IPS-NIHi11 (cell line): ENCODE measurements around the gene DNAH9.
A peak's percentile ranks its signal among the peaks of the same experiment; 100 is the strongest.

Experiments used
- DNase-seq: peaks from one replicate; pipeline ENCODE4 v3.0.0; 2012; ENCODE audit warnings: mixed read lengths, low spot score

The DNAH9 gene

GRCh38 chr17:11601661-11602060, 3.4 kb downstream of the DNAH9 start:
- DNase-seq = no peak

- DNase-seq = no peak
Measured at GRCh38 chr17:11608396-11608795, 10.1 kb downstream of the DNAH9 start.

GRCh38 chr17:11610999-11611566, 12.8 kb downstream of the DNAH9 start:
- no peak for DNase-seq

- DNase-seq = no peak
Measured at GRCh38 chr17:11612956-11613355, 14.7 kb downstream of the DNAH9 start.

- no peak for DNase-seq
Measured at GRCh38 chr17:11618861-11619566, 20.7 kb downstream of the DNAH9 start.

- no peak for DNase-seq
Measured at GRCh38 chr17:11622492-11622891, 24.2 kb downstream of the DNAH9 start.

- DNase-seq = no peak
Measured at GRCh38 chr17:11624976-11625375, 26.7 kb downstream of the DNAH9 start.

GRCh38 chr17:11625878-11626277, 27.6 kb downstream of the DNAH9 start:
- no peak for DNase-seq

GRCh38 chr17:11627301-11627940, 29.2 kb downstream of the DNAH9 start:
- DNase-seq = no peak

GRCh38 chr17:11628374-11628773, 30.1 kb downstream of the DNAH9 start:
- DNase-seq = peak; percentile 56

- no peak for DNase-seq
Measured at GRCh38 chr17:11628831-11629230, 30.6 kb downstream of the DNAH9 start.

- DNase-seq = no peak
Measured at GRCh38 chr17:11636771-11637170, 38.5 kb downstream of the DNAH9 start.

GRCh38 chr17:11637796-11638195, 39.5 kb downstream of the DNAH9 start:
- DNase-seq = no peak

- no peak for DNase-seq
Measured at GRCh38 chr17:11638700-11639265, 40.5 kb downstream of the DNAH9 start.

GRCh38 chr17:11639736-11640462, 41.6 kb downstream of the DNAH9 start:
- no peak for DNase-seq

- DNase-seq = no peak
Measured at GRCh38 chr17:11640463-11640814, 42.2 kb downstream of the DNAH9 start.

GRCh38 chr17:11641521-11642275, 43.4 kb downstream of the DNAH9 start:
- DNase-seq = no peak

- no peak for DNase-seq
Measured at GRCh38 chr17:11642655-11643054, 44.4 kb downstream of the DNAH9 start.

- no peak for DNase-seq
Measured at GRCh38 chr17:11643851-11644250, 45.6 kb downstream of the DNAH9 start.

GRCh38 chr17:11644265-11645212, 46.3 kb downstream of the DNAH9 start:
- DNase-seq = peak; percentile 76

- DNase-seq = no peak
Measured at GRCh38 chr17:11645426-11645825, 47.2 kb downstream of the DNAH9 start.
